Measurements from ENCODE around the gene CAMTA1. TPM values are rescaled to one million over a fixed set of nuclear protein-coding genes. Genes with fewer than 3 reads are reported as not detected.

The CAMTA1 gene
- total RNA-seq, 1 experiment from 2014 or later = 69.5 TPM

GRCh38 chr1:6923012-6923411 lies 137.8 kb downstream of the CAMTA1 start:
- Histone ChIP-seq H3K4me3 (replicated peaks in 1 of 2; ENCODE audit: low read depth in 1 of 2, low read length in 2 of 2) (no peak overlapping the region), H3K36me3 (ENCODE audit: control insufficient read depth in 1 of 2, insufficient read depth in 2 of 2, low read length in 2 of 2) (no peaks in the 10 kb centered on the region), H2AFZ (ENCODE audit: low read depth, low read length, poor library complexity, severe bottlenecking) (no peak overlapping the region), H4K20me1 (ENCODE audit: insufficient read depth) (no peaks in the 10 kb centered on the region), H3K4me1 (ENCODE audit: control insufficient read depth in 1 of 2, insufficient read depth in 2 of 2, low read length in 2 of 2) (no peaks in the 10 kb centered on the region), H3K9me3 (ENCODE audit: control insufficient read depth in 1 of 2, insufficient read depth in 1 of 2, low read depth in 1 of 2, low read length in 2 of 2) (no peaks in the 10 kb centered on the region), H3K4me2 (ENCODE audit: low read length) (no peak overlapping the region), H3K9me2 (ENCODE audit: insufficient read depth) (no peaks in the 10 kb centered on the region), H3K27ac (ENCODE audit: low read depth, low read length) (no peak overlapping the region), H3K9ac (ENCODE audit: low read length) (no peak overlapping the region), H3K79me2 (ENCODE audit: insufficient read depth, low read length) (no peaks in the 10 kb centered on the region), H3K27me3 (ENCODE audit: insufficient read depth, low read length) (0 out of 2 replicates have a peak, but pooled peaks cover 3% of the 10 kb centered on the region)
- DNase-seq (ENCODE audit: low read depth, low spot score) = no peak
- intact Hi-C loops (cut with micrococcal nuclease) = no loop called here
- no peak for ATAC-seq
- no TSS peak for BruUV-seq (replicated peaks)
- TF ChIP-seq FOSL1 (IDR thresholded peaks at IDR 0.05; ENCODE audit: low read depth) (no peak), EGR1 (IDR thresholded peaks at IDR 0.05; ENCODE audit: low read depth) (no peak), CBX3 (IDR thresholded peaks at IDR 0.05; ENCODE audit: low read depth) (no peak), POLR2A (IDR thresholded peaks at IDR 0.05; ENCODE audit: borderline replicate concordance, extremely low read depth, insufficient read depth, insufficient read length) (no peak), CEBPB (IDR thresholded peaks at IDR 0.05; ENCODE audit: low read depth) (no peak), REST (IDR thresholded peaks at IDR 0.05; ENCODE audit: low read depth) (no peak), ELF1 (IDR thresholded peaks at IDR 0.05; ENCODE audit: borderline replicate concordance, low read depth) (no peak), SIN3A (IDR thresholded peaks at IDR 0.05; ENCODE audit: low read depth) (no peak), ZNF274 (IDR thresholded peaks at IDR 0.05; ENCODE audit: low read depth, low read length) (no peak), CTCF (IDR thresholded peaks at IDR 0.05 in 2 of 3, conservative IDR thresholded peaks at IDR 0.05 in 1 of 3; ENCODE audit: borderline replicate concordance in 1 of 3, insufficient read depth in 1 of 3, low read depth in 2 of 3, low read length in 2 of 3) (no peak), SRF (IDR thresholded peaks at IDR 0.05; ENCODE audit: low read depth) (no peak), POLR2AphosphoS5 (IDR thresholded peaks at IDR 0.05; ENCODE audit: low read depth, low read length) (no peak), SP1 (IDR thresholded peaks at IDR 0.05; ENCODE audit: low read depth) (no peak), ZBTB33 (IDR thresholded peaks at IDR 0.05; ENCODE audit: extremely low read depth, insufficient replicate concordance, low read length) (no peak), EZH2 (IDR thresholded peaks at IDR 0.05) (no peak), YY1 (IDR thresholded peaks at IDR 0.05; ENCODE audit: extremely low read depth, insufficient replicate concordance, low read depth, low read length) (no peak), RAD21 (IDR thresholded peaks at IDR 0.05; ENCODE audit: low read depth) (no peak)
- ChIA-PET POLR2A (no interaction called here), CTCF (no interaction called here), RAD21 (ENCODE audit: low non-redundant PET in 1 of 2, low total read pairs in 2 of 2, uncharacterized antibody in 2 of 2, unreplicated experiment in 2 of 2) (no interaction called here)

Measured in HCT116 (cell line).